Heart right ventricle (tissue), 16 donors: ENCODE data around the gene DEFB114. TPM values are rescaled to one million over a fixed set of nuclear protein-coding genes. Genes with fewer than 3 reads are reported as not detected.

Source experiments
- ATAC-seq, 8 donors: fragments of 200-7000 bp; cut with Tn5 transposase; one replicate each; pipeline ENCODE4 v1.9.1; 2020; ENCODE audit warnings: mild to moderate bottlenecking in 8 of 8, moderate library complexity in 8 of 8, moderate number of reproducible peaks in 1 of 8
- DNase-seq, 2 donors: peaks; one replicate each; pipeline ENCODE4 v3.0.0-alpha.2; 2020
- H3K27ac ChIP-seq, 10 donors: fragments of 200-600 bp; sonication (generic) in 2 of 10; one replicate each; pipeline versions ENCODE4 v1.5.0 to v1.8.0; 2020 to 2022; ENCODE audit warnings: mild to moderate bottlenecking in 3 of 10
- H3K27me3 ChIP-seq, 7 donors: fragments of 200-600 bp; one replicate each; pipeline ENCODE4 v1.8.0; 2021 to 2022; ENCODE audit warnings: mild to moderate bottlenecking in 2 of 7
- H3K36me3 ChIP-seq, 9 donors: fragments of 200-600 bp; sonication (generic) in 1 of 9; one replicate each; pipeline versions ENCODE4 v1.5.0 to v1.8.0; 2020 to 2022; ENCODE audit warnings: mild to moderate bottlenecking in 2 of 9
- H3K4me1 ChIP-seq, 9 donors: fragments of 200-600 bp; sonication (generic) in 1 of 9; one replicate each; pipeline versions ENCODE4 v1.5.0 to v1.8.0; 2020 to 2022; ENCODE audit warnings: mild to moderate bottlenecking in 4 of 9
- H3K4me3 ChIP-seq, 10 donors: fragments of 200-600 bp; sonication (generic) in 2 of 10; one replicate each; pipeline versions ENCODE4 v1.5.0 to v1.8.0; 2020 to 2022; ENCODE audit warnings: mild to moderate bottlenecking in 7 of 10, moderate library complexity in 2 of 10
- H3K9me3 ChIP-seq, 11 donors: fragments of 200-600 bp in 10 of 11; sonication (generic) in 2 of 11; one replicate each; pipeline versions ENCODE4 v1.5.0 to v1.8.0; 2013 to 2022; ENCODE audit warnings: mild to moderate bottlenecking in 2 of 11, control low read depth in 1 of 11, moderate library complexity in 1 of 11
- WGBS, 2 donors: extraction: QIAGEN DNeasy Blood & Tissue Kit; methylation state at CpG; one replicate each; pipeline ENCODE4 v1.1.7; 2013; ENCODE audit warnings: inconsistent platforms in 1 of 2; 5-methylcytosine and 5-hydroxymethylcytosine counted together
- intact Hi-C, 10 donors: fragments of 100-400 bp; cut with DNase I; formaldehyde crosslinking; loops; one replicate each; pipeline versions ENCODE4 v1.11.1 to v1.14.2; 2022
- polyA plus RNA-seq, 2 donors: library from polyadenylated mRNA; stranded (reverse); fragments of 200-250 nt; gene quantifications; one replicate each; pipeline ENCODE4 v1.2.3, GENCODE V29; 2013
- total RNA-seq, 10 donors: library from RNA; stranded (reverse); fragmentation: NEBNext Ultra II Directional in 3 of 10; extraction: Animal tissue kit (Norgen Biotek cat#: 25700) in 3 of 10; gene quantifications; one replicate each; pipeline versions ENCODE4 v1.2.1 to v1.2.4, GENCODE V29; 2021 to 2023
- TF ChIP-seq, protein P1 (sequence below), 9 donors: fragments of 200-600 bp; sonication (generic) in 2 of 9; IDR thresholded peaks; one replicate each; pipeline versions ENCODE4 v1.5.0 to v1.8.0; 2021 to 2022; ENCODE audit warnings: antibody characterized with exemption in 9 of 9, mild to moderate bottlenecking in 5 of 9, moderate library complexity in 1 of 9
- donor health status: Arrhythmogenic right ventricular cardiomyopathy.
- donor health status: ischemic (EF 13 %, LVEDD 7.1; RV severe dilation, severe dysfunction).
- donor health status: healthy with polysubstance abuse.
- donor health status: DM: no; HTN: yes; CAD: no.
- donor health status: DM: no; HTN: no; CAD: no.
- donor health status: ischemic (EF 25% LVEDD 6.9; RV normal size, moderate dysfunction).
- donor health status: ischemic (EF 25% LVEDD 5.7; RV mildly dilated, moderate dysfunction).
- donor health status: healthy.
- donor health status: DM: yes; HTN: yes; CAD: no.
- donor health status: Ischemic cardiomyopathy.
- donor health status: ischemic (EF 35%, LVEDD 5.7; RV mildly dilated, moderate dysfunction).
- donor health status: nonischemic (EF 11% LVEDD 7.7; RV severe dilation, severe dysfunction).
- donor health status: DM: yes; HTN: yes; CAD: no.
- donor health status: PGD.
- donor health status: ischemic (EF 29% LVEDD 5.4; RV normal size, mild dysfunction).
- donor health status: nonischemic (EF 23%, LVEDD 6.1; RV moderate dilation, normal function).

The DEFB114 gene
- total and polyA plus RNA-seq, 12 donors, result not detected

GRCh38 chr6:49966823-49967222, 2.9 kb upstream of the DEFB114 start:
- TF ChIP-seq, protein P1, sequence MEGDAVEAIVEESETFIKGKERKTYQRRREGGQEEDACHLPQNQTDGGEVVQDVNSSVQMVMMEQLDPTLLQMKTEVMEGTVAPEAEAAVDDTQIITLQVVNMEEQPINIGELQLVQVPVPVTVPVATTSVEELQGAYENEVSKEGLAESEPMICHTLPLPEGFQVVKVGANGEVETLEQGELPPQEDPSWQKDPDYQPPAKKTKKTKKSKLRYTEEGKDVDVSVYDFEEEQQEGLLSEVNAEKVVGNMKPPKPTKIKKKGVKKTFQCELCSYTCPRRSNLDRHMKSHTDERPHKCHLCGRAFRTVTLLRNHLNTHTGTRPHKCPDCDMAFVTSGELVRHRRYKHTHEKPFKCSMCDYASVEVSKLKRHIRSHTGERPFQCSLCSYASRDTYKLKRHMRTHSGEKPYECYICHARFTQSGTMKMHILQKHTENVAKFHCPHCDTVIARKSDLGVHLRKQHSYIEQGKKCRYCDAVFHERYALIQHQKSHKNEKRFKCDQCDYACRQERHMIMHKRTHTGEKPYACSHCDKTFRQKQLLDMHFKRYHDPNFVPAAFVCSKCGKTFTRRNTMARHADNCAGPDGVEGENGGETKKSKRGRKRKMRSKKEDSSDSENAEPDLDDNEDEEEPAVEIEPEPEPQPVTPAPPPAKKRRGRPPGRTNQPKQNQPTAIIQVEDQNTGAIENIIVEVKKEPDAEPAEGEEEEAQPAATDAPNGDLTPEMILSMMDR (IDR thresholded peaks at IDR 0.05), result no peak
- DNase-seq, result no peak
- H3K9me3 ChIP-seq, result peaks cover 0 to 3% (median 0%) of the 10 kb centered on the region in 11 donors
- 59 to 63% methylated on average over 2 of the region's 2 CpGs for WGBS, 2 donors
- H3K36me3 ChIP-seq, result no peaks in the 10 kb centered on the region
- ATAC-seq, result no peak
- intact Hi-C loops, result no loop called here
- no peaks in the 10 kb centered on the region for H3K4me1 ChIP-seq
- H3K27me3 ChIP-seq, result no peaks in the 10 kb centered on the region
- no peak overlapping the region for H3K27ac ChIP-seq
- no peak overlapping the region for H3K4me3 ChIP-seq

DNA sequence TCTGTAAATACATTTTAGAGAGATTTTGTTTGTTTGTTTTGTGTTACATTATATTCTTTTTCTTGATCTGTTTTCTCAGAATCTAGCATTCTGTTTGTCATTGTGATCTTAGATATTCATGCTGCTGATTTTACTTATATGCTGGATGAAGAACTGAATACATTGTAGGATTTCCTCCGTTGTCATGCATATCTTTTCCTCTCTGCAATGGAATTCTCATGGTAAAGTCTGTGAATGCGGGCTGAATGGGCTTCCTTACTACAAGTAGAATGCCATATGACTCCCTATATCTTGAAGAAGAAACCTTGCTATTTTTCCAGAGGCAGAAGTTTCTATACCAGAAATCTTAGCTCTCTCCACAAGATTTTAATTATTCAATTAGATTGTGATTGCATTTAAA, 2.4 kb upstream of the DEFB114 start:
- Histone ChIP-seq H3K36me3 (no peaks in the 10 kb centered on the region), H3K9me3 (peaks cover 0 to 3% (median 0%) of the 10 kb centered on the region in 11 donors), H3K27ac (no peak overlapping the region), H3K27me3 (no peaks in the 10 kb centered on the region), H3K4me3 (no peak overlapping the region), H3K4me1 (no peaks in the 10 kb centered on the region)
- ATAC-seq, result no peak
- 34 to 38% methylated on average over 2 of the region's 2 CpGs for WGBS, 2 donors
- no peak for DNase-seq
- intact Hi-C loops, result no loop called here
- TF ChIP-seq, protein P1 (IDR thresholded peaks at IDR 0.05), result no peak

DNA sequence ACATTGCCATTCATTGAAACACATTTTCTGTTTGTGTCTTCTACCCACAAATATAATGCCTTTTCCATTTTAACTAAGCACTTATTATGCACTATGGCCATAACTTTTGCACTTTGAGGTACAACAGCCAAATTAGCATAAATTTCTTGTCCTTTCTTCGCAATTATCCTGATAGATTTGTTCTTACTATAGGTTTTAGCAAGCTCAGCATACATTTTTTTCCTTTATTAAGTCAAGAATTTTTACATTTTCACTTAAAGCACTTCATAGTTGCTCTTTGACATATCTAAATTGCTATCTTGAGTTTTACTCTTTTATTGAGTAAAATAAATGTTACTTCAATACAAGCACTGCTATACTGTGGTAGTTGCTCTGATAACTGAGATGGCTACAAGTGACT, 5.8 kb downstream of the DEFB114 start:
- Histone ChIP-seq H3K27ac (no peak overlapping the region), H3K9me3 (peaks cover 0 to under 1% (median 0%) of the 10 kb centered on the region in 11 donors), H3K27me3 (no peaks in the 10 kb centered on the region), H3K4me1 (no peaks in the 10 kb centered on the region), H3K4me3 (no peak overlapping the region), H3K36me3 (no peaks in the 10 kb centered on the region)
- TF ChIP-seq, protein P1 (IDR thresholded peaks at IDR 0.05), result no peak
- ATAC-seq, result no peak
- 57 to 59% methylated on average over 1 of the region's 1 CpG for WGBS, 2 donors
- intact Hi-C loops, result no loop called here
- no peak for DNase-seq

DNA sequence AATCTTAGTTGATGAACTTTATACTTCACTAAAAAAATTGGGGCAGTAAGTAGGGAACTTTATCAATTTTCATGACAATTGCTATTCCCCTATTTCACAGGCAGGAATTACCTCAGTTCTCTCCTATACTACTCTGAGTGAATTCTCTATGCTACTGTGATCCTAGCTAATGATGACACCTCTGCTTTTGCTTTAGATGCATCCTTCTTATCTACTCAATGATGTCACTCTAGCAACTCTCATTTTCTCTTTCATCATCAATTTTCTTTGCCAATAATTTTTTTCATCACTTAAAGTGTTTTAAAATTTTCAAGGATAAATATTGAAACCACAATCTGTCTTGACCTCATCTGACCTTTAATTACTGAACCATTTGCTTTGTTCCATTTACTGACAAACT, 8.1 kb downstream of the DEFB114 start:
- H3K9me3 ChIP-seq, result no peaks in the 10 kb centered on the region
- no peak overlapping the region for H3K27ac ChIP-seq
- ATAC-seq, result no peak
- H3K36me3 ChIP-seq, result no peaks in the 10 kb centered on the region
- no peak overlapping the region for H3K4me3 ChIP-seq
- H3K4me1 ChIP-seq, result no peaks in the 10 kb centered on the region
- intact Hi-C loops, result no loop called here
- DNase-seq, result no peak
- H3K27me3 ChIP-seq, result no peaks in the 10 kb centered on the region
- TF ChIP-seq, protein P1 (IDR thresholded peaks at IDR 0.05), result no peak

- ATAC-seq, result no peak
- H3K4me3 ChIP-seq, result no peak overlapping the region
- H3K4me1 ChIP-seq, result no peaks in the 10 kb centered on the region
- H3K9me3 ChIP-seq, result no peaks in the 10 kb centered on the region
- intact Hi-C loops, result no loop called here
- no peaks in the 10 kb centered on the region for H3K27me3 ChIP-seq
- no peak for DNase-seq
- TF ChIP-seq, protein P1 (IDR thresholded peaks at IDR 0.05), result no peak
- no peaks in the 10 kb centered on the region for H3K36me3 ChIP-seq
- no peak overlapping the region for H3K27ac ChIP-seq
- WGBS, 2 donors, result 56 to 71% methylated on average over 2 of the region's 2 CpGs
Observed at GRCh38 chr6:49951926-49952325, 12.0 kb downstream of the DEFB114 start.
